ENCODE results near the gene NT5C3A. TPM values are rescaled to one million over a fixed set of nuclear protein-coding genes. Genes with fewer than 3 reads are reported as not detected.

The NT5C3A gene
- total and polyA plus RNA-seq, 9 of the 15 experiments (the other 6 are each of a cell fraction or from before 2014, with no cell fraction given), result 18.6 to 60.1 (median 40.0) TPM

GRCh38 chr7:33043501-33044400, 18.8 kb downstream of the NT5C3A start:
- ChIA-PET CTCF (ENCODE audit: low intra/inter-chr PET ratio) (no interaction called here), POLR2A (interaction anchor here (0.6 to 1.1 kb wide), 6 partner anchors 9 to 234 kb away, joined by 3 to 5 read pairs (median 3); no protein-coding TSS in a partner anchor)
- no peak overlapping the region for H3K9ac ChIP-seq (ENCODE audit: insufficient read depth in 1 of 2, low read depth in 2 of 2, low read length in 2 of 2)
- BruUV-seq (replicated peaks), result no TSS peak
- no peaks in the 10 kb centered on the region; the same call in 2 of the 3 replicates for H3K36me3 ChIP-seq (ENCODE audit: control insufficient read depth, insufficient read depth, low read length)
- ATAC-seq, result peak; percentile 65
- intact Hi-C loops (cut with micrococcal nuclease) (loop anchor here (5.0 kb wide), 1 partner anchor 151 kb away; the partner anchor contains the start of gene KBTBD2), in situ Hi-C loops (cut with MboI) (loop anchor here (10.0 kb wide), 1 partner anchor 349 kb away; no protein-coding TSS in a partner anchor)
- H3K4me2 ChIP-seq (ENCODE audit: insufficient read depth, low read length), result peak overlapping the region; percentile 26
- DNase-seq (ENCODE audit: extremely low read depth in 1 of 4, low spot score in 3 of 4), result peak in 2 of 4 experiments; percentile 16 to 32
- FAIRE-seq, result peak; percentile 73
- no peak overlapping the region for H3K4me3 ChIP-seq
- peaks cover 8 to 20% of the 10 kb centered on the region in 2 experiments; a peak in 3 of 5 replicates for H3K4me1 ChIP-seq (replicated peaks in 1 of 2; ENCODE audit: control insufficient read depth in 2 of 2, insufficient read depth in 2 of 2, low read length in 2 of 2)
- no peaks in the 10 kb centered on the region for H3K9me3 ChIP-seq (replicated peaks; ENCODE audit: control insufficient read depth, insufficient read depth, low read depth, low read length)
- WGBS (ENCODE audit: insufficient coverage, low coverage, missing lambda C conversion rate), result 20% methylated on average over 5 of the region's 6 CpGs
- peak overlapping the region; percentile 41; the same call in 1 of the 3 replicates for H3K27ac ChIP-seq (ENCODE audit: extremely low read depth, low read depth, low read length)
- no peaks in the 10 kb centered on the region for H3K27me3 ChIP-seq (ENCODE audit: control insufficient read depth in 2 of 2, insufficient read depth in 2 of 2, low read length in 2 of 2)
- H2AFZ ChIP-seq (ENCODE audit: low read depth, low read length), result no peak overlapping the region
- TF ChIP-seq FUS (optimal IDR thresholded peaks at IDR 0.05; ENCODE audit: low read depth, low read length), result no peak
- TF ChIP-seq MCM2 (IDR thresholded peaks at IDR 0.05; ENCODE audit: low read depth), result no peak
- TF ChIP-seq POLR2AphosphoS5 (IDR thresholded peaks at IDR 0.05; ENCODE audit: control insufficient read depth, insufficient read depth, low read depth, low read length), result no peak
- no peak for TF ChIP-seq FOXA3 (CRISPR knock-in tag; conservative IDR thresholded peaks at IDR 0.05 in 1 of 2, IDR thresholded peaks at IDR 0.05 in 1 of 2)
- TF ChIP-seq NEUROD1 (IDR thresholded peaks at IDR 0.05; ENCODE audit: borderline replicate concordance, low read depth, low read length, partially characterized antibody), result no peak
- no peak for TF ChIP-seq CREB1 (IDR thresholded peaks at IDR 0.05)
- no peak for TF ChIP-seq CREB1 (CRISPR knock-in tag; IDR thresholded peaks at IDR 0.05)
- no peak for TF ChIP-seq SRSF9 (IDR thresholded peaks at IDR 0.05; ENCODE audit: borderline replicate concordance, low read depth, low read length)
- TF ChIP-seq CXXC5 (CRISPR knock-in tag; IDR thresholded peaks at IDR 0.05), result 0 out of 2 replicates have a peak, but pooled peaks have one; percentile 7
- peaks cover 97% of the 10 kb centered on the region for H3K79me2 ChIP-seq (ENCODE audit: control insufficient read depth, insufficient read depth, low read length)
- no peaks in the 10 kb centered on the region for H3K9me1 ChIP-seq (ENCODE audit: control insufficient read depth, insufficient read depth, low read length)
- H4K20me1 ChIP-seq (replicated peaks; ENCODE audit: control insufficient read depth, insufficient read depth, low read length), result peaks cover 6% of the 10 kb centered on the region
